NCI-H82 (cell line): ENCODE results near the gene KLK12.

Experiments
- DNase-seq: peaks from one replicate; lab custom pipeline; 2025; lab: John Stamatoyannopoulos, UW

Gene KLK12

DNA sequence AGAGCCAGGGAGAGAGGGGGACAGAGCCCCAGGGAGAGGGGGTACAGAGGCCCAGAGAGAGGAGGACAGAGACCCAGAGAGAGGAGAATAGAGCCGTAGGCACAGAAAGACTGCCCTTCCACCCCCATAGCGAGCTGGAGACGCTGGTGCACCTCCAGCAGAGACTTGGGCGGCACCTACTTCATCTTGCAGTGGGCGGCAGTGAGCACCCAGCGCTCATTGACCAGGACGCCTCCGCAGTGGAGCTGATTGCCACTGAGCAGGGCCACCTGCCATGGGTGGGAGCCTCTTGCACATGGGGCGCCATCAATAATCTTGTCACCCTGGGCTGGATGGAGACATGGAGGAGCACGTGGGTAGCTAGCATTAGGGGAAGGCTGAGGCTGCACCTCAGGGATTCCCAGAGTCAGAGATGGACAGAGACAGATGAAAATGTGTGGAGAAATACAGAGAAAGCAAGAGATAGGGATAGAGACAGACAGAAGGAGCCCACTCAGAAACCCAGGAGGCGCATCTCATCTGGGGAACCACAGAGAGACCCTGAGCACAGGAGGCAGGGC is 53.1 kb downstream of the KLK12 start:
- DNase-seq: no peak

DNA sequence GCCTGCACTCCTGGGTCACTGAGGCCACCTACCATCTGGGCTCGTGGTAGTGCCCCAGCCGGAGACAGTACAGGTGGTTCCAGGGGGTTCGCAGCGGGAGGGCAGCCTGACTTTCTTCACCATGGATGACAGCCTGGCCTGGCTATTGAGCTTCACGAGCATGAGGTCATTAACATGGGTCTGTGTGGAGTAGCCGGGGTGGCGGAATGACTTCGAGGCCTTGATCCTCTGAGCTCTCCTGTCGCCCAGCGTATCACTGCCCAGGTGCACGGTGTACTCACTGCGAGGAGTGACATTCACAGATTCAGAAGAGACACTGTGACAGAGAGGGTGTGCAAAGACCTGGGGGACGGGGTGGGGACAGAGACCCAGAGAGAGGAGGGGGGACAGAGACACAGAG is 54.6 kb downstream of the KLK12 start:
- no peak for DNase-seq

DNA sequence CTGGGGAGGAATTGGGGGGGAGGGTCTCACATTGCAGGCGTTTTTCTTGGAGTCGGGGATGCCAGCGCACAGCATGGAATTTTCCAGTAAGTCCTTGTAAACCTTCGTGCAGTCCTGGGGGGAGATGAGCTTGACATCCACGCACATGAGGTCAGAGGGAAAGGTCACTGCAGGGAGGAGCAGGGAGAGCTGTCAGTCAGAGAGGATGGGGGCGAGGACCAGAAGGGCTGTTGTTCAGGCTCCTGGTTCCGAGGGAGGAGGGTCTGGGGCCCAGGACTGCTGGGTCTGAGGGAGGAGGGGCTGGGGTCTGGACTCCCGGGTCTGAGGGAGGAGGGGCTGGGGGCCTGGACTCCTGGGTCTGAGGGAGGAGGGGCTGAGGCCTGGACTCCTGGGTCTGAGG is 55.0 kb downstream of the KLK12 start:
- no peak for DNase-seq
